8988T (cell line): ENCODE results near the gene USP13.
A peak's percentile ranks its signal among the peaks of the same experiment; 100 is the strongest.
"Not testable (repeated sequence)": the region's sequence is repeated elsewhere in the genome, so short reads cannot be mapped to it uniquely, and the experiment has no call there.

Experiments
- DNase-seq: peaks from one replicate; pipeline ENCODE4 v3.0.0; 2011

Gene USP13

GRCh38 chr3:179738998-179739397, 86.2 kb downstream of the USP13 start:
- no peak for DNase-seq

GRCh38 chr3:179739816-179740594, 87.2 kb downstream of the USP13 start:
- no peak for DNase-seq

- no peak for DNase-seq
Measured at GRCh38 chr3:179743913-179744312, 91.1 kb downstream of the USP13 start.

GRCh38 chr3:179744667-179745066, 91.8 kb downstream of the USP13 start:
- DNase-seq = no peak

- no peak for DNase-seq
Measured at GRCh38 chr3:179745079-179745478, 92.2 kb downstream of the USP13 start.

- no peak for DNase-seq
Measured at GRCh38 chr3:179745716-179746115, 92.9 kb downstream of the USP13 start.

- no peak for DNase-seq
Measured at GRCh38 chr3:179750720-179751328, 98.0 kb downstream of the USP13 start.

GRCh38 chr3:179760944-179761343, 108.1 kb downstream of the USP13 start:
- DNase-seq = peak; percentile 44

GRCh38 chr3:179765396-179765795, 112.6 kb downstream of the USP13 start:
- no peak for DNase-seq

GRCh38 chr3:179766416-179767133, 113.7 kb downstream of the USP13 start:
- DNase-seq = no peak

- DNase-seq = peak; percentile 60
Measured at GRCh38 chr3:179768080-179768479, 115.2 kb downstream of the USP13 start.

- DNase-seq = no peak
Measured at GRCh38 chr3:179769411-179770247, 116.8 kb downstream of the USP13 start.

GRCh38 chr3:179771797-179772196, 119.0 kb downstream of the USP13 start:
- DNase-seq = no peak

- no peak for DNase-seq
Measured at GRCh38 chr3:179772297-179772696, 119.5 kb downstream of the USP13 start.

GRCh38 chr3:179775416-179776122, 122.7 kb downstream of the USP13 start:
- DNase-seq = no peak

GRCh38 chr3:179782841-179783240, 130.0 kb downstream of the USP13 start:
- not testable (repeated sequence) for DNase-seq

- DNase-seq = no peak
Measured at GRCh38 chr3:179788996-179789395, 136.2 kb downstream of the USP13 start.

- no peak for DNase-seq
Measured at GRCh38 chr3:179791793-179792192, 139.0 kb downstream of the USP13 start.

GRCh38 chr3:179794355-179794754, 141.5 kb downstream of the USP13 start:
- DNase-seq = no peak

GRCh38 chr3:179796421-179796820, 143.6 kb downstream of the USP13 start:
- DNase-seq = no peak

GRCh38 chr3:179797192-179797591, 144.4 kb downstream of the USP13 start:
- no peak for DNase-seq

GRCh38 chr3:179801263-179801662, 148.4 kb downstream of the USP13 start:
- no peak for DNase-seq
